ENCODE results near the gene APH1B.

The APH1B gene

GRCh38 chr15:63292241-63292640, 14.8 kb downstream of the APH1B start:
- TF ChIP-seq Cebpa-rat (IDR thresholded peaks at IDR 0.05): no peak
- Histone ChIP-seq H4K20me1 (no peaks in the 10 kb centered on the region), H3K4me3 (no peak overlapping the region), H3K4me1 (peaks cover 0 to 58% (median 9%) of the 10 kb centered on the region in 10 experiments; a peak in 16 of 20 replicates), H3K4me2 (peak overlapping the region in 2 of 11 experiments; percentile 52 to 75; a peak in 5 of 22 replicates), H3K9me3 (replicated peaks in 1 of 11) (no peaks in the 10 kb centered on the region), H3K27me3 (no peaks in the 10 kb centered on the region), H3K36me3 (peaks cover 0 to 51% (median 9%) of the 10 kb centered on the region in 11 experiments; a peak in 10 of 22 replicates), H3K27ac (no peak overlapping the region), H3K9ac (no peak overlapping the region)

- H4K20me1 ChIP-seq: no peaks in the 10 kb centered on the region
- H3K4me3 ChIP-seq: no peak overlapping the region
- no peaks in the 10 kb centered on the region for H3K9me3 ChIP-seq (replicated peaks in 1 of 11)
- TF ChIP-seq Cebpa-rat (IDR thresholded peaks at IDR 0.05): no peak
- H3K27me3 ChIP-seq: no peaks in the 10 kb centered on the region
- peaks cover 0 to 55% (median 9%) of the 10 kb centered on the region in 10 experiments; a peak in 16 of 20 replicates for H3K4me1 ChIP-seq
- no peak overlapping the region for H3K27ac ChIP-seq
- H3K36me3 ChIP-seq: peaks cover under 1 to 51% (median 11%) of the 10 kb centered on the region in 11 experiments; a peak in 12 of 22 replicates
- peak overlapping the region in 2 of 11 experiments; percentile 52 to 75; a peak in 3 of 22 replicates for H3K4me2 ChIP-seq
- H3K9ac ChIP-seq: no peak overlapping the region
These were observed 15.4 kb downstream of the APH1B start for GRCh38 chr15:63292771-63293170.

DNA sequence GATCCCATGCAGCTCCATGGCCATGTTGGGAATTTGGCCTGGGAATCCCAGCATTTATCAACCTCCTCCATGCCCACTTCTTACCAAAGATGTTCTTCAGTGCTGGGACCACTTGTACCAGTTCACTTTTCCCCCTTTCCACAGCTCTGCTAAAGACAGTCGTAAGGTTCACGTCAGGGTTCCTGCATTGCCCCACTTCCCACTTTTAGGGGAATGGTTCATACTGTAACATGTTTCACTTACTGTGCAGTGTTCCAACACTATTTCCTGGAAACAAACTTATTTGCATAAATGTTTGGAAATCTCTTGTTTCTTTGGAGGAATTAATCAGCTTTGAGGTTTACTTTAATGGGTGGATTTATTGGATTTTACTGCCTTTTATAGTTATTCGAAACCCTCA, 17.0 kb downstream of the APH1B start:
- Histone ChIP-seq H3K4me2 (peak overlapping the region in 3 of 11 experiments; percentile 56 to 67 (median 60); a peak in 6 of 22 replicates), H3K27ac (no peak overlapping the region; a peak in 1 of 22 replicates), H3K4me3 (no peak overlapping the region), H4K20me1 (no peaks in the 10 kb centered on the region), H3K9me3 (replicated peaks in 1 of 11) (no peaks in the 10 kb centered on the region), H3K4me1 (peaks cover 0 to 48% (median 7%) of the 10 kb centered on the region in 10 experiments; a peak in 16 of 20 replicates), H3K36me3 (peaks cover 3 to 58% (median 16%) of the 10 kb centered on the region in 11 experiments; a peak in 12 of 22 replicates), H3K9ac (no peak overlapping the region), H3K27me3 (no peaks in the 10 kb centered on the region)
- no peak for TF ChIP-seq Cebpa-rat (IDR thresholded peaks at IDR 0.05)

DNA sequence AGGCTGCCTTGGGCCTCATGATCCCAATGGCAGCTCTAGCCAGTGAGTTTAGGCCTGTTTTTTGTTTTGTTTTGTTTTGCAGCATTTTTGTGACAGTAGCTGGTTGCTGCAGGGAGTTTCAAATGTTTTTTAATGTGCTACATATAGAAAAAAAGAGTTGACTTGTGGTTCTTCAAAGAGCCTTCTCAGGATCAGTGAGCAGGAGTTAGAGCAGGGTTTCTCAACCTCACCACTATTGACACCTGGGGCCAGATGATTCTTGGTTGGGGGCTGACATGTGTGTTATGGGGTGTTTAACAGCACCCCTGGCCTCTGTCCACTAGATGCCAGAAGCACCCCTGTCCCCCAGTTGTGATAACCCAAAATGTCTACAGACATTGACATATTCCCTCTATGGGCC, 17.9 kb downstream of the APH1B start:
- Histone ChIP-seq H4K20me1 (no peaks in the 10 kb centered on the region), H3K4me2 (peak overlapping the region in 3 of 11 experiments; percentile 2 to 67 (median 19); a peak in 2 of 22 replicates), H3K27me3 (no peaks in the 10 kb centered on the region), H3K36me3 (peaks cover 5 to 63% (median 14%) of the 10 kb centered on the region in 11 experiments; a peak in 12 of 22 replicates), H3K4me3 (no peak overlapping the region), H3K9ac (no peak overlapping the region), H3K27ac (no peak overlapping the region), H3K4me1 (peaks cover 0 to 46% (median 7%) of the 10 kb centered on the region in 10 experiments; a peak in 16 of 20 replicates), H3K9me3 (replicated peaks in 1 of 11) (no peaks in the 10 kb centered on the region)
- no peak for TF ChIP-seq Cebpa-rat (IDR thresholded peaks at IDR 0.05)

DNA sequence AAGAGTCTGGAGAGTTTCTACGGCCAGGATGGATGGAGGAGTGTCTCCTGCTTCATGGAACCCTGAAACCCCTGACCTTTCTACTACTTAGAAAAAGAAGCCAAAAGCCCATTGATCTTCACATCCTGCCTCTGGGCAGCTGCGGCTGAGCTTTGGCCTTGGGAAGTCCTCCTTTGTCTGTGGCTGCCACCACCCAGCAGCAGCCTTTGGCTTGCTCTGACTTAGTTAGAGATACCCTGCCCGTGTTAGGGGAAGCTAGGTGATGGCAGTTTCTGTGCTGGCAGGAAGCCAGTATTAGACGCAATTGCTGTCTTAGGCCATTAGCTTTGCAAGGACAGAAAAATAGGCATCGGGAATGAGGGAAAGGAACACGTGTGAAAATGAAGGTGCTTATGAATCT, 18.8 kb downstream of the APH1B start:
- Histone ChIP-seq H4K20me1 (no peaks in the 10 kb centered on the region), H3K4me3 (no peak overlapping the region), H3K36me3 (peaks cover 5 to 71% (median 21%) of the 10 kb centered on the region in 11 experiments; a peak in 12 of 22 replicates), H3K9me3 (replicated peaks in 1 of 11) (no peaks in the 10 kb centered on the region), H3K4me1 (peaks cover 0 to 38% (median 7%) of the 10 kb centered on the region in 10 experiments; a peak in 16 of 20 replicates), H3K27ac (no peak overlapping the region), H3K9ac (no peak overlapping the region), H3K27me3 (no peaks in the 10 kb centered on the region), H3K4me2 (no peak overlapping the region)
- no peak for TF ChIP-seq Cebpa-rat (IDR thresholded peaks at IDR 0.05)

DNA sequence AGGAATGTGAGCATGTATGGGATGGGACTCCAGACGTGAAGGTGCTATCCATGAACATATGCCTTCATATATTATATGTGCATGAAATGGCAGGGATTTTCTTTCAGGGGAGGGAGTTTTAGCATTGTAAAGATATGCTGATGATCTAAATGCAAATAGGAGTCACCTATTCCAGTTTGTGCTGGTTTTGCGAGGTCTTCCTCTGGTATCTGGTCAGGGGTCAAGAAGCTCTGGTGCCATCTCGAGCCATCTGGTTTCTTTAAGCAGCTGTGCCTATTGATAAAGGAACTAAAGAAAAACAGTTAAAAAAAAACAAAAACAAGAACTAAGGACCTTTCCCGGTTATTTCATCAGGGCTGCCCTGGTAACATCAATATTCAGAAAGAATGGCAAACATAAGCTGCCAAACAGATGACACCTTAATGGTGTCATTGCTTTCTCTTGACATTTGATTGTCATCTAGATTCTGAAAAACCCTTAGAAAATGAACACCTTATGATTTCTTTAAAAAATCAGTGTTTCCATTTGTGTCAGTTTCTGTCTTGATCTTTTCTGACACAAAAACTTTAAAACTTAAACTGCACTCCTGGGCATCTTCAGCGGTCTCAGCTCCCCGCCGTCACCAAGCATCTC, 22.7 kb downstream of the APH1B start:
- no peaks in the 10 kb centered on the region for H3K9me3 ChIP-seq (replicated peaks in 1 of 11)
- H3K36me3 ChIP-seq: peaks cover 21 to 99% (median 36%) of the 10 kb centered on the region in 11 experiments; a peak in 19 of 22 replicates
- H4K20me1 ChIP-seq: no peaks in the 10 kb centered on the region
- H3K4me1 ChIP-seq: peaks cover 0 to 7% (median 1%) of the 10 kb centered on the region in 10 experiments; a peak in 5 of 20 replicates
- no peak overlapping the region for H3K27ac ChIP-seq
- no peak for TF ChIP-seq Cebpa-rat (IDR thresholded peaks at IDR 0.05)
- H3K9ac ChIP-seq: no peak overlapping the region
- no peaks in the 10 kb centered on the region for H3K27me3 ChIP-seq
- H3K4me2 ChIP-seq: no peak overlapping the region
- H3K4me3 ChIP-seq: no peak overlapping the region

GRCh38 chr15:63301088-63301487, 23.7 kb downstream of the APH1B start:
- Histone ChIP-seq H4K20me1 (no peaks in the 10 kb centered on the region), H3K4me3 (no peak overlapping the region), H3K9ac (no peak overlapping the region), H3K4me1 (no peaks in the 10 kb centered on the region), H3K27ac (no peak overlapping the region), H3K36me3 (peaks cover 29 to 99% (median 43%) of the 10 kb centered on the region in 11 experiments), H3K9me3 (replicated peaks in 1 of 11) (no peaks in the 10 kb centered on the region), H3K4me2 (no peak overlapping the region), H3K27me3 (no peaks in the 10 kb centered on the region)
- TF ChIP-seq Cebpa-rat (IDR thresholded peaks at IDR 0.05): no peak

DNA sequence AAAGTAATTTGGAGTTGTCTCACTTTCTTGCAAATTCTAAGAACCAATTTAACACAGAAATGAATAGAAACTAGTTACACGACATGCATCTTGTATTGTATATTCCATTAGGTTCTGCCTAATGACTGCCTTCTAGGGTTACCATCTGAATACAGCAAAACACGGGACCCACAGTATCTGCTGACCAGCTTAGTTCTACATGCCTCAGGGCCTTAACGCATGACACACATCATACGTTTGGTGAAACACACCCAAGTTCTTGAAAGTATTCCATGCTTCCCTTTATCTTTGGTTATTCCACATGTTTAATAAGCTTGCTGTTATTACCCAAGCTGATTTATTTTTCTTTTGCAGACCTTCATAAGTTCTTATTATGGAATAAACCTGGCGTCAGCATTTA, 27.9 kb downstream of the APH1B start:
- Histone ChIP-seq H3K27me3 (no peaks in the 10 kb centered on the region), H3K9me3 (replicated peaks in 1 of 11) (no peaks in the 10 kb centered on the region), H4K20me1 (no peaks in the 10 kb centered on the region), H3K36me3 (peaks cover 23 to 76% (median 38%) of the 10 kb centered on the region in 11 experiments), H3K9ac (no peak overlapping the region), H3K27ac (no peak overlapping the region), H3K4me1 (no peaks in the 10 kb centered on the region), H3K4me3 (no peak overlapping the region), H3K4me2 (no peak overlapping the region)
- no peak for TF ChIP-seq Cebpa-rat (IDR thresholded peaks at IDR 0.05)

- peaks cover 23 to 63% (median 38%) of the 10 kb centered on the region in 11 experiments for H3K36me3 ChIP-seq
- no peak overlapping the region for H3K27ac ChIP-seq
- no peak overlapping the region for H3K4me2 ChIP-seq
These were observed 29.2 kb downstream of the APH1B start for GRCh38 chr15:63306492-63307073.

More at GRCh38 chr15:63306492-63307073, 29.2 kb downstream of the APH1B start:
- H3K4me1 ChIP-seq: no peaks in the 10 kb centered on the region
- H4K20me1 ChIP-seq: no peaks in the 10 kb centered on the region
- no peak overlapping the region for H3K4me3 ChIP-seq
- H3K27me3 ChIP-seq: no peaks in the 10 kb centered on the region
- no peak overlapping the region for H3K9ac ChIP-seq
- TF ChIP-seq Cebpa-rat (IDR thresholded peaks at IDR 0.05): peak in 1 of 11 experiments; percentile 46; a peak in 1 of 22 replicates
- no peaks in the 10 kb centered on the region for H3K9me3 ChIP-seq (replicated peaks in 1 of 11)

All from BLaER1 treated with 17β-estradiol and CSF1 and Interleukin-3, amounts not matched to agents 10 nM and 100 nM (cell line).